Measurements from ENCODE around the gene DKC1. TPM values are rescaled to one million over a fixed set of nuclear protein-coding genes. Genes with fewer than 3 reads are reported as not detected.

The DKC1 gene
- total RNA-seq, 1 donor from 2014 or later, result 62.7 TPM

- no peaks in the 10 kb centered on the region for H3K36me3 Mint-ChIP-seq
- no peak for TF ChIP-seq CTCF (conservative IDR thresholded peaks at IDR 0.05)
- H3K27me3 Mint-ChIP-seq, result peaks cover 58% of the 10 kb centered on the region
- no peaks in the 10 kb centered on the region for H3K4me1 Mint-ChIP-seq (ENCODE audit: unreplicated experiment)
- H3K27ac Mint-ChIP-seq, result no peak overlapping the region
- H3K4me3 Mint-ChIP-seq, result peak overlapping the region; percentile 3
- no peak for DNase-seq (ENCODE audit: extremely low spot score, unreplicated experiment)
- peaks cover 4% of the 10 kb centered on the region for H3K9me3 Mint-ChIP-seq
These were observed 12.8 kb upstream of the DKC1 start for GRCh38 chrX:154749856-154750255.

DNA sequence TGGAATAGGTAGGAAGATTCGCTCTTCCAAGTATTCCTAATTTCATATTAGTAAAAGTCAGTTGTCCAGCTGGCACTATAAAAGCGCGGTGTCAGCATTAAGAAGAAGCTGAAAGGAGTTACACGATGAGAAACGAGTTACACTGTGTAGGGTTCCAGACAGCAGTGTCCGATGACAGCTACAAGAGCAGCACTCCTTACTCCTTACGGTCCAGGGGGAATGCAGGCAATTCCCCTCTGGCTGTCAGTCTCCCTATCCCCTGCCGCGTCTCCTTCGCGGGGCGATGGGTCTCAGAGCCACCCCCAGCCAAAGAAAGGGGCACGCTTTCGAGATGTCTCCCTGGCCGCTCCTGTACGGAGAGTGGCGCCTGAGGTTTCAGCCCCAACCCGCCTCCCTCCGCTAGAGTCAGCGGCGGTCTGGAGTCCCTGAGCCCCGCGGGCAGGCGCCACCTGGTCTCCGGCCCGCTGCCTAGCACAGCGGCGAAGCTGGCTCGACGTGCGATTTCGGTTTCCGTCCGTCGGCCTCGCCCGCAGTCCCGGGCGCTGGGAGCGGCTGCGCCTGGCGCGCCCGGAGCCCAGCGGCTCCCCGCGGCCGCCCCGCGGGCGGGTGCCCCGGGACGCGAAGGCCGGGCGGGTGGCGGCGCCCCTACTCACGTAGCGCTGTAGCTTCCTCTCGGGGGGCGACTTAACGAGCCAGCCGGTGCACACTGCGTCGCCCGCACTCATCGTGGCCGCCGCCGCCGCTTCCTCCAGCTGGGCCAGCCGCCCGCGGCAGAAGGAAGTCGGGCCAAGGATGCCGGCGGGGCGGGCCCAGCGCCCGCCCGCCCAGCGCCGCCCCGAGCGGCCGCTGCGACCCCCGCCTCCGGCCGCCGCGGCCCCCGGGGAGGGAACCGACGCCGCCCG is 12.1 kb upstream of the DKC1 start, which contains the start of gene GAB3:
TSS of gene GAB3 (minus strand) at position 777 of the 902 bp plus-strand sequence. CDS start at position 725, 52 bp downstream.
- TF ChIP-seq CTCF (conservative IDR thresholded peaks at IDR 0.05), result no peak
- no peaks in the 10 kb centered on the region for H3K36me3 Mint-ChIP-seq
- H3K4me3 Mint-ChIP-seq, result peak within 1 kb of the TSS; percentile 78
- no peaks in the 10 kb centered on the region for H3K4me1 Mint-ChIP-seq (ENCODE audit: unreplicated experiment)
- peaks cover 61% of the 10 kb centered on the region for H3K27me3 Mint-ChIP-seq
- no peak within 1 kb of the TSS for H3K27ac Mint-ChIP-seq
- no peak for DNase-seq (ENCODE audit: extremely low spot score, unreplicated experiment)
- H3K9me3 Mint-ChIP-seq, result peaks cover 4% of the 10 kb centered on the region

DNA sequence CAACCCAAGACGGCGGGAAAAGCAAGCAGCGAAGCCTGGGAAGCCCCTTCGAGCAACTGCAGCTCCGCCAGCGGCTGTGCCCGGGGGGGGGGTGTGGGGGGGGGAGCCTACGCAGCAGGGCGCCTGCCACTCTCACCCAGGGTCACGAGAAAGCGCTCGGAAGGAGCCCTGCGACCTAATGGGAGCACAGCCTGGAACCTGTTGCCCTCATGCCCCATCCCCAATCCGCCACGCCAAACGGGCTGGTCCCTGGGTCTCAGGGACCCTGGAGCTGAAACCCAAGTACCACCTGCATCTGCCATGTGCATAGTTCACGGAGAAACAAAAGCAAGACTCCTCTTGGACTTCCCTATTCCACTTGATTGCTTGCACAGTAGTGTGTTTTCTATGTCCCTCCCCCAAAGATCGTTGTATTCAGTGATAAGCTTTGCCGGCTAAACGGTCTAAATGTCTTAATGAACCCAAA is 11.4 kb upstream of the DKC1 start:
- H3K27ac Mint-ChIP-seq, result no peak overlapping the region
- no peak for TF ChIP-seq CTCF (conservative IDR thresholded peaks at IDR 0.05)
- peak overlapping the region; percentile 78 for H3K4me3 Mint-ChIP-seq
- H3K4me1 Mint-ChIP-seq (ENCODE audit: unreplicated experiment), result no peaks in the 10 kb centered on the region
- peaks cover 4% of the 10 kb centered on the region for H3K9me3 Mint-ChIP-seq
- no peaks in the 10 kb centered on the region for H3K36me3 Mint-ChIP-seq
- no peak for DNase-seq (ENCODE audit: extremely low spot score, unreplicated experiment)
- H3K27me3 Mint-ChIP-seq, result peaks cover 61% of the 10 kb centered on the region

- Mint-ChIP-seq H3K27ac (no peak overlapping the region), H3K9me3 (peaks cover 4% of the 10 kb centered on the region), H3K4me3 (peak overlapping the region; percentile 78), H3K4me1 (ENCODE audit: unreplicated experiment) (no peaks in the 10 kb centered on the region), H3K36me3 (no peaks in the 10 kb centered on the region), H3K27me3 (peaks cover 61% of the 10 kb centered on the region)
- no peak for DNase-seq (ENCODE audit: extremely low spot score, unreplicated experiment)
- TF ChIP-seq CTCF (conservative IDR thresholded peaks at IDR 0.05), result no peak
These were observed 10.9 kb upstream of the DKC1 start for GRCh38 chrX:154751669-154752271.

DNA sequence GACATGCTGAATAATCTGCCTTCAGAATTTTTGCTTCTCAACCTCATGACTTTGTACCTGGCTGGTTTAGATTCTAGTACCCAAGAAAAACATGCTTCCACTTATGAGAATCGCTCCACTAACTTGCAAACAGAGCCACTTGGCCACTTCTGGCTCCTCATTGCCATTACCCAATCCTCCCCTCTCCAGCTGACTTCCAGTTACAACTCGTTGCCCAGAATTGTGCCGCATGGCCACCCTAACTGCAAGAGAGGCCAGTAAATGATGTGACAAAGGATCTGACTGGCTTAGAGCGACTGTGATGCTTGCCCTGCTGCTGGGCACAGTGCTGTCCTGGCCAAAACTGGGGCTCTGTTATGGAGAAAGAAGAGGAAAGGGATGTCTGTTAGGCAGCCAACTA is 4.0 kb upstream of the DKC1 start:
- Mint-ChIP-seq H3K36me3 (no peaks in the 10 kb centered on the region), H3K27me3 (peaks cover 15% of the 10 kb centered on the region), H3K9me3 (no peaks in the 10 kb centered on the region), H3K27ac (no peak overlapping the region), H3K4me3 (no peak overlapping the region), H3K4me1 (ENCODE audit: unreplicated experiment) (peaks cover 5% of the 10 kb centered on the region)
- DNase-seq (ENCODE audit: extremely low spot score, unreplicated experiment), result no peak
- no peak for TF ChIP-seq CTCF (conservative IDR thresholded peaks at IDR 0.05)
